HCT116 (cell line): ENCODE data around the gene CHSY1. TPM values are rescaled to one million over a fixed set of nuclear protein-coding genes. Genes with fewer than 3 reads are reported as not detected.

ENCODE experiments used
- ATAC-seq: fragments of 200-7000 bp; cut with Tn5 transposase; 2 replicates; pipeline ENCODE4 v1.9.1; 2020; ENCODE audit warnings: mild to moderate bottlenecking, moderate library complexity
- BruUV-seq: library from RNA; stranded (reverse); fragments of 400-500 nt; replicated peaks from 2 replicates; lab custom pipeline; 2021; lab: Mats Ljungman, UMichigan
- CTCF ChIA-PET: fragments of 300-600 bp; sonication (Branson Sonifier 250); formaldehyde crosslinking; loops from one replicate; lab custom pipeline; 2021; ENCODE audit warnings: antibody characterized with exemption; lab: Charles Lee
- POLR2A ChIA-PET: fragments of 300-600, 350-600 bp; sonication (Branson Sonifier 250); formaldehyde crosslinking; loops from one replicate; lab custom pipeline; 2021; ENCODE audit warnings: antibody characterized with exemption; lab: Charles Lee
- RAD21 ChIA-PET, 2 experiments: fragments of 300-600 bp; sonication (Branson Sonifier 250); formaldehyde crosslinking; loops; one replicate each; lab custom pipeline; 2023; ENCODE audit warnings: low total read pairs in 2 of 2; ENCODE audit not compliant: uncharacterized antibody in 2 of 2, unreplicated experiment in 2 of 2, low non-redundant PET in 1 of 2; lab: Charles Lee
- DNase-seq: peaks from one replicate; pipeline ENCODE4 v3.0.0-alpha.2; 2010; ENCODE audit warnings: low read depth, low spot score
- H2AFZ ChIP-seq: fragments of 200-600 bp; shearing (Covaris generic), sonication (generic); 2 replicates; pipeline ENCODE4 v1.6.1; 2017; ENCODE audit warnings: low read depth, mixed run types, mixed read lengths, antibody characterized with exemption, low read length; ENCODE audit not compliant: poor library complexity, severe bottlenecking
- H3K27ac ChIP-seq: 2 replicates; pipeline ENCODE4 v1.5.1; 2012; ENCODE audit warnings: low read depth, low read length
- H3K27me3 ChIP-seq: fragments of 200-600 bp; sonication (generic); 2 replicates; pipeline ENCODE4 v1.6.1; 2016; ENCODE audit warnings: mixed run types, low read length, mixed read lengths; ENCODE audit not compliant: insufficient read depth
- H3K36me3 ChIP-seq, 2 experiments: fragments of 200-500 bp in 1 of 2; fragments of 200-600 bp in 1 of 2; sonication (Bioruptor generic) in 1 of 2; sonication (generic) in 1 of 2; 2 replicates each; pipeline versions ENCODE4 v1.5.1 to v1.6.1; 2014 to 2016; ENCODE audit warnings: low read length in 2 of 2, inconsistent platforms in 1 of 2, mixed read lengths in 1 of 2, mixed run types in 1 of 2; ENCODE audit not compliant: insufficient read depth in 2 of 2, control insufficient read depth in 1 of 2
- H3K4me1 ChIP-seq, 2 experiments: fragments of 200-600 bp in 1 of 2; sonication (generic) in 1 of 2; 2 replicates each; pipeline versions ENCODE4 v1.5.1 to v1.6.1; 2012 to 2017; ENCODE audit warnings: low read length in 2 of 2, inconsistent platforms in 1 of 2, mild to moderate bottlenecking in 1 of 2, mixed read lengths in 1 of 2, mixed run types in 1 of 2, moderate library complexity in 1 of 2; ENCODE audit not compliant: insufficient read depth in 2 of 2, control insufficient read depth in 1 of 2
- H3K4me2 ChIP-seq: fragments of 200-600 bp; sonication (generic); 2 replicates; pipeline ENCODE4 v1.6.1; 2017; ENCODE audit warnings: mixed run types, low read length, mixed read lengths
- H3K4me3 ChIP-seq, 2 experiments: fragments of 200-600 bp in 1 of 2; sonication (generic) in 1 of 2; replicated peaks in 1 of 2; 2 replicates each; pipeline ENCODE4 v1.5.1; 2011 to 2016; ENCODE audit warnings: low read length in 2 of 2, control low read depth in 1 of 2, low read depth in 1 of 2, mild to moderate bottlenecking in 1 of 2, mixed read lengths in 1 of 2, mixed run types in 1 of 2
- H3K79me2 ChIP-seq: fragments of 200-600 bp; sonication (generic); 2 replicates; pipeline ENCODE4 v1.6.1; 2017; ENCODE audit warnings: mild to moderate bottlenecking, mixed run types, low read length, moderate library complexity, mixed read lengths; ENCODE audit not compliant: insufficient read depth
- H3K9ac ChIP-seq: fragments of 200-600 bp; sonication (generic); 2 replicates; pipeline ENCODE4 v1.6.1; 2016; ENCODE audit warnings: low read length, mixed read lengths
- H3K9me2 ChIP-seq: fragments of 200-600 bp; sonication (generic), shearing (Covaris generic); 2 replicates; pipeline ENCODE4 v1.6.1; 2017; ENCODE audit warnings: mixed run types, mild to moderate bottlenecking, moderate library complexity; ENCODE audit not compliant: insufficient read depth
- H3K9me3 ChIP-seq, 2 experiments: fragments of 200-500 bp in 1 of 2; fragments of 200-600 bp in 1 of 2; sonication (Bioruptor generic) in 1 of 2; sonication (generic) in 1 of 2; 2 replicates each; pipeline ENCODE4 v1.6.1; 2014 to 2017; ENCODE audit warnings: low read length in 2 of 2, mixed read lengths in 2 of 2, inconsistent platforms in 1 of 2, low read depth in 1 of 2, mild to moderate bottlenecking in 1 of 2, mixed run types in 1 of 2, moderate library complexity in 1 of 2; ENCODE audit not compliant: control insufficient read depth in 1 of 2, insufficient read depth in 1 of 2
- H4K20me1 ChIP-seq: fragments of 200-600 bp; sonication (generic), shearing (Covaris generic); 2 replicates; pipeline ENCODE4 v1.6.1; 2017; ENCODE audit warnings: mixed run types, mild to moderate bottlenecking, moderate library complexity; ENCODE audit not compliant: insufficient read depth
- CBX3 ChIP-seq: IDR thresholded peaks from 2 replicates; pipeline ENCODE4 v1.6.1; 2012; ENCODE audit warnings: low read depth
- EZH2phosphoT487 ChIP-seq: fragments of 200-600 bp; IDR thresholded peaks from 2 replicates; pipeline ENCODE4 v1.6.1; 2018; ENCODE audit warnings: antibody characterized with exemption, borderline replicate concordance
- FOSL1 ChIP-seq: IDR thresholded peaks from 2 replicates; pipeline ENCODE4 v1.6.1; 2012; ENCODE audit warnings: low read depth
- JUND ChIP-seq: IDR thresholded peaks from 2 replicates; pipeline ENCODE4 v1.6.1; 2012
- POLR2A ChIP-seq: IDR thresholded peaks from 2 replicates; pipeline ENCODE4 v1.7.0; 2011; ENCODE audit warnings: borderline replicate concordance; ENCODE audit not compliant: insufficient read depth, insufficient read length; ENCODE audit errors: extremely low read depth
- POLR2AphosphoS5 ChIP-seq: IDR thresholded peaks from 2 replicates; pipeline ENCODE4 v1.6.1; 2011; ENCODE audit warnings: mild to moderate bottlenecking, low read depth, low read length, moderate library complexity
- SP1 ChIP-seq: IDR thresholded peaks from 2 replicates; pipeline ENCODE4 v1.6.1; 2012; ENCODE audit warnings: low read depth
- TCF7L2 ChIP-seq: IDR thresholded peaks from 2 replicates; pipeline ENCODE4 v1.7.0; 2011; ENCODE audit warnings: borderline replicate concordance, inconsistent platforms; ENCODE audit not compliant: insufficient read depth, insufficient read length; ENCODE audit errors: extremely low read depth
- ZBTB33 ChIP-seq: IDR thresholded peaks from 2 replicates; pipeline ENCODE4 v1.6.1; 2011; ENCODE audit warnings: mild to moderate bottlenecking, low read length, moderate library complexity; ENCODE audit not compliant: insufficient replicate concordance; ENCODE audit errors: extremely low read depth
- ZFX ChIP-seq: fragments of 450-650 bp; IDR thresholded peaks from 2 replicates; pipeline ENCODE4 v1.6.1; 2017
- ZNF274 ChIP-seq: fragments of 200-500 bp; sonication (Bioruptor generic); IDR thresholded peaks from 2 replicates; pipeline ENCODE4 v1.6.1; 2014; ENCODE audit warnings: mild to moderate bottlenecking, low read depth, low read length, inconsistent platforms
- intact Hi-C: fragments of 100-400 bp; cut with micrococcal nuclease; formaldehyde crosslinking; loops from 2 replicates; pipeline ENCODE4 v1.10.0; 2022
- total RNA-seq: library from RNA; stranded (reverse); gene quantifications from one replicate; pipeline ENCODE4 v1.2.1, GENCODE V29; 2021; ENCODE audit not compliant: unreplicated experiment

Gene CHSY1
- total RNA-seq, 1 experiment from 2014 or later, result 25.4 TPM

- TF ChIP-seq POLR2AphosphoS5, result no peak
- TF ChIP-seq CBX3, result no peak
- no peak for TF ChIP-seq JUND
- TF ChIP-seq FOSL1, result no peak
- no peak for TF ChIP-seq ZBTB33
- no peak for TF ChIP-seq SP1
- TF ChIP-seq ZFX, result no peak
- TF ChIP-seq POLR2A, result no peak
- TF ChIP-seq TCF7L2, result no peak
- TF ChIP-seq ZNF274, result no peak
- TF ChIP-seq EZH2phosphoT487, result no peak
- no peaks in the 10 kb centered on the region for H3K9me3 ChIP-seq
- H3K79me2 ChIP-seq, result peaks cover 95% of the 10 kb centered on the region
- CTCF ChIA-PET, result no interaction called here
- no peaks in the 10 kb centered on the region for H3K27me3 ChIP-seq
- H3K27ac ChIP-seq, result no peak overlapping the region
- peaks cover 7% of the 10 kb centered on the region; the same call in 1 of the 2 replicates for H4K20me1 ChIP-seq
- RAD21 ChIA-PET, result no interaction called here
- no peak overlapping the region for H3K4me2 ChIP-seq
- BruUV-seq, result no TSS peak
- H3K9me2 ChIP-seq, result no peaks in the 10 kb centered on the region
- H3K4me1 ChIP-seq, result no peaks in the 10 kb centered on the region
- H3K9ac ChIP-seq, result no peak overlapping the region
- H2AFZ ChIP-seq, result no peak overlapping the region
- H3K4me3 ChIP-seq, result no peak overlapping the region
- POLR2A ChIA-PET, result no interaction called here
- intact Hi-C loops, result no loop called here
- DNase-seq, result no peak
- H3K36me3 ChIP-seq, result no peaks in the 10 kb centered on the region
- no peak for ATAC-seq
Observed at GRCh38 chr15:101219441-101219840, 32.4 kb downstream of the CHSY1 start.
